Measurements from ENCODE around the gene TAF1A. TPM values are rescaled to one million over a fixed set of nuclear protein-coding genes. Genes with fewer than 3 reads are reported as not detected.

Gene TAF1A
- total RNA-seq, 1 donor from 2014 or later = 8.8 TPM

- TF ChIP-seq CTCF (IDR thresholded peaks at IDR 0.05) = no peak
- peak overlapping the region; percentile 91 to 98 for H3K4me3 ChIP-seq
- no peaks in the 10 kb centered on the region for H3K9me3 ChIP-seq
- intact Hi-C loops (cut with DNase I) = loop anchor here (1.0 to 2.0 kb wide), 2 partner anchors 8 to 26 kb away; no protein-coding TSS in a partner anchor
- no peaks in the 10 kb centered on the region for H3K4me1 ChIP-seq
- peak overlapping the region; percentile 82 to 89 for H3K27ac ChIP-seq
- H3K36me3 ChIP-seq = peaks cover 13 to 18% of the 10 kb centered on the region in 2 donors
- no peaks in the 10 kb centered on the region for H3K27me3 ChIP-seq
- DNase-seq (ENCODE audit: low spot score in 2 of 2) = no peak
Measured at GRCh38 chr1:222618880-222619596, 29.3 kb upstream of the TAF1A start.

GRCh38 chr1:222618001-222618879 lies 28.5 kb upstream of the TAF1A start, which contains the start of gene MIA3:
Gene MIA3, plus strand, starts transcription at chr1:222618097. Its CDS starts 14 bp downstream, at chr1:222618111.
- intact Hi-C loops (cut with DNase I) = loop anchor here (1.0 to 2.0 kb wide), 2 partner anchors 9 to 27 kb away; no protein-coding TSS in a partner anchor
- no peak for TF ChIP-seq CTCF (IDR thresholded peaks at IDR 0.05)

GRCh38 chr1:222617367-222617951 lies 27.7 kb upstream of the TAF1A start:
- no peaks in the 10 kb centered on the region for H3K9me3 ChIP-seq
- H3K36me3 ChIP-seq = peaks cover 4 to 9% of the 10 kb centered on the region in 2 donors
- DNase-seq (ENCODE audit: low spot score in 2 of 2) = peak; percentile 84 to 97
- H3K4me1 ChIP-seq = no peaks in the 10 kb centered on the region
- intact Hi-C loops (cut with DNase I) = loop anchor here (1.0 to 2.0 kb wide), 4 partner anchors 28 to 875 kb away; partner anchors contain the start of genes AIDA, BROX, DUSP10 and TAF1A
- TF ChIP-seq CTCF (IDR thresholded peaks at IDR 0.05) = no peak
- peak overlapping the region; percentile 62 to 68 for H3K4me3 ChIP-seq
- no peaks in the 10 kb centered on the region for H3K27me3 ChIP-seq
- H3K27ac ChIP-seq = peak overlapping the region; percentile 43 to 78

More at GRCh38 chr1:222618001-222618879, 28.5 kb upstream of the TAF1A start, which contains the start of gene MIA3:
- peak; percentile 18 to 90 for DNase-seq (ENCODE audit: low spot score in 2 of 2)
- H3K27ac ChIP-seq = peak within 1 kb of the TSS; percentile 82 to 89
- no peaks in the 10 kb centered on the region for H3K27me3 ChIP-seq
- peaks cover 11 to 13% of the 10 kb centered on the region in 2 donors for H3K36me3 ChIP-seq
- H3K9me3 ChIP-seq = no peaks in the 10 kb centered on the region
- H3K4me1 ChIP-seq = no peaks in the 10 kb centered on the region
- peak within 1 kb of the TSS; percentile 91 to 98 for H3K4me3 ChIP-seq

GRCh38 chr1:222616525-222616924 lies 26.8 kb upstream of the TAF1A start:
- TF ChIP-seq CTCF (IDR thresholded peaks at IDR 0.05) = no peak
- no peak overlapping the region for H3K4me3 ChIP-seq
- no peaks in the 10 kb centered on the region for H3K9me3 ChIP-seq
- H3K27me3 ChIP-seq = no peaks in the 10 kb centered on the region
- intact Hi-C loops (cut with DNase I) = loop anchor here (2.0 kb wide), 1 partner anchor 874 kb away; the partner anchor contains the start of gene DUSP10
- H3K27ac ChIP-seq = no peak overlapping the region
- peaks cover 0 to 3% of the 10 kb centered on the region in 2 donors for H3K36me3 ChIP-seq
- H3K4me1 ChIP-seq = no peaks in the 10 kb centered on the region
- DNase-seq (ENCODE audit: low spot score in 2 of 2) = no peak

GRCh38 chr1:222613627-222614026 lies 23.9 kb upstream of the TAF1A start:
- TF ChIP-seq CTCF (IDR thresholded peaks at IDR 0.05) = no peak
- intact Hi-C loops (cut with DNase I) = no loop called here
- no peaks in the 10 kb centered on the region for H3K4me1 ChIP-seq

More at GRCh38 chr1:222613627-222614026, 23.9 kb upstream of the TAF1A start:
- no peak overlapping the region for H3K4me3 ChIP-seq
- H3K9me3 ChIP-seq = no peaks in the 10 kb centered on the region
- no peak for DNase-seq (ENCODE audit: low spot score in 2 of 2)
- no peaks in the 10 kb centered on the region for H3K36me3 ChIP-seq
- H3K27me3 ChIP-seq = no peaks in the 10 kb centered on the region
- no peak overlapping the region for H3K27ac ChIP-seq

All from ascending aorta (tissue), 2 donors.